WTC11 (cell line): Measurements from ENCODE around the gene GIPC1. TPM values are rescaled to one million over a fixed set of nuclear protein-coding genes. Genes with fewer than 3 reads are reported as not detected.

Experiments
- ATF1 ChIP-seq: sonication (generic); formaldehyde crosslinking; IDR thresholded peaks from 2 replicates; pipeline ENCODE4 v1.8.1; 2023; ENCODE audit warnings: mild to moderate bottlenecking, moderate library complexity, missing genetic modification reagents
- CREM ChIP-seq: sonication (generic); formaldehyde crosslinking; IDR thresholded peaks from 2 replicates; pipeline ENCODE4 v1.8.1; 2022; ENCODE audit warnings: mild to moderate bottlenecking, missing genetic modification reagents, moderate library complexity
- ETV6 ChIP-seq: sonication (generic); formaldehyde crosslinking; IDR thresholded peaks from 2 replicates; pipeline ENCODE4 v1.8.1; 2022; ENCODE audit warnings: mild to moderate bottlenecking, missing genetic modification reagents
- FOXP1 ChIP-seq: sonication (generic); formaldehyde crosslinking; IDR thresholded peaks from 2 replicates; pipeline ENCODE4 v1.8.0; 2022; ENCODE audit warnings: missing genetic modification reagents, mild to moderate bottlenecking, moderate library complexity, borderline replicate concordance
- GABPB1 ChIP-seq: sonication (generic); formaldehyde crosslinking; IDR thresholded peaks from 2 replicates; pipeline ENCODE4 v1.8.1; 2023; ENCODE audit warnings: mild to moderate bottlenecking, missing genetic modification reagents
- GRHL2 ChIP-seq: fragments of 250-450 bp; sonication (Bioruptor Pico); IDR thresholded peaks from 2 replicates; pipeline ENCODE4 v1.8.0; 2022; ENCODE audit warnings: mild to moderate bottlenecking, moderate library complexity; ENCODE audit not compliant: insufficient replicate concordance, severe bottlenecking
- IRF2 ChIP-seq: sonication (generic); formaldehyde crosslinking; IDR thresholded peaks from 2 replicates; pipeline ENCODE4 v1.8.0; 2022; ENCODE audit warnings: low read depth, missing genetic modification reagents, borderline replicate concordance
- NR2C2 ChIP-seq: sonication (generic); formaldehyde crosslinking; IDR thresholded peaks from 2 replicates; pipeline ENCODE4 v1.8.0; 2022; ENCODE audit warnings: mild to moderate bottlenecking, missing genetic modification reagents
- NR3C1 ChIP-seq: sonication (generic); formaldehyde crosslinking; conservative IDR thresholded peaks from 2 replicates; pipeline ENCODE4 v1.8.1; 2023; ENCODE audit warnings: low read depth, mild to moderate bottlenecking, missing genetic modification reagents
- RELA ChIP-seq: sonication (generic); formaldehyde crosslinking; IDR thresholded peaks from 2 replicates; pipeline ENCODE4 v1.8.1; 2022; ENCODE audit warnings: missing genetic modification reagents, mild to moderate bottlenecking, borderline replicate concordance
- SMAD3 ChIP-seq: sonication (generic); formaldehyde crosslinking; IDR thresholded peaks from 2 replicates; pipeline ENCODE4 v1.8.0; 2022; ENCODE audit warnings: missing genetic modification reagents, mild to moderate bottlenecking, borderline replicate concordance
- SP1 ChIP-seq: sonication (generic); formaldehyde crosslinking; conservative IDR thresholded peaks from 2 replicates; pipeline ENCODE4 v1.8.1; 2022; ENCODE audit warnings: missing genetic modification reagents
- TEAD1 ChIP-seq: sonication (generic); formaldehyde crosslinking; IDR thresholded peaks from 2 replicates; pipeline ENCODE4 v1.8.0; 2022; ENCODE audit warnings: mild to moderate bottlenecking, missing genetic modification reagents
- TEAD4 ChIP-seq: sonication (generic); formaldehyde crosslinking; IDR thresholded peaks from 2 replicates; pipeline ENCODE4 v1.8.0; 2022; ENCODE audit warnings: mild to moderate bottlenecking, missing genetic modification reagents
- ZNF138 ChIP-seq: sonication (generic); formaldehyde crosslinking; conservative IDR thresholded peaks from 2 replicates; pipeline ENCODE4 v1.8.1; 2022; ENCODE audit warnings: mild to moderate bottlenecking, moderate library complexity, missing genetic modification reagents
- ZNF396 ChIP-seq: fragments of 250-450 bp; sonication (Bioruptor Pico); IDR thresholded peaks from 2 replicates; pipeline ENCODE4 v1.8.0; 2021; ENCODE audit warnings: mild to moderate bottlenecking, moderate library complexity, borderline replicate concordance
- ZNF416 ChIP-seq: fragments of 250-450 bp; sonication (Bioruptor Pico); IDR thresholded peaks from 2 replicates; pipeline ENCODE4 v1.9.0; 2021; ENCODE audit warnings: mild to moderate bottlenecking, inconsistent platforms
- ZNF423 ChIP-seq: fragments of 250-450 bp; sonication (Bioruptor Pico); IDR thresholded peaks from 2 replicates; pipeline ENCODE4 v2.1.2; 2022; ENCODE audit warnings: mild to moderate bottlenecking, moderate library complexity
- total RNA-seq: library from RNA; stranded (reverse); gene quantifications from 3 replicates; pipeline ENCODE4 v1.2.3, GENCODE V29; 2021
- TF ChIP-seq, protein P1 (sequence below): sonication (generic); formaldehyde crosslinking; IDR thresholded peaks from 2 replicates; pipeline ENCODE4 v1.8.0; 2023; ENCODE audit warnings: mild to moderate bottlenecking, missing genetic modification reagents
- TF ChIP-seq, protein P2 (sequence below): fragments of 250-450 bp; sonication (Bioruptor Pico); IDR thresholded peaks from 2 replicates; pipeline ENCODE4 v1.9.0; 2021; ENCODE audit warnings: mild to moderate bottlenecking
- TF ChIP-seq, protein P3 (sequence below): sonication (generic); formaldehyde crosslinking; IDR thresholded peaks from 2 replicates; pipeline ENCODE4 v1.8.1; 2023; ENCODE audit warnings: mild to moderate bottlenecking, missing genetic modification reagents, borderline replicate concordance
- TF ChIP-seq, protein P4 (sequence below): sonication (generic); formaldehyde crosslinking; IDR thresholded peaks from 2 replicates; pipeline ENCODE4 v1.8.0; 2022; ENCODE audit warnings: mild to moderate bottlenecking, missing genetic modification reagents
- TF ChIP-seq, protein P5 (sequence below): sonication (generic); formaldehyde crosslinking; IDR thresholded peaks from 2 replicates; pipeline ENCODE4 v1.8.1; 2022; ENCODE audit warnings: mild to moderate bottlenecking, missing genetic modification reagents, moderate library complexity, borderline replicate concordance
- TF ChIP-seq, protein P6 (sequence below): sonication (generic); formaldehyde crosslinking; conservative IDR thresholded peaks from 2 replicates; pipeline ENCODE4 v1.8.1; 2023; ENCODE audit warnings: mild to moderate bottlenecking, low read depth, missing genetic modification reagents, moderate library complexity

The GIPC1 gene
- total RNA-seq, 1 experiment from 2014 or later, result 76.5 TPM

DNA sequence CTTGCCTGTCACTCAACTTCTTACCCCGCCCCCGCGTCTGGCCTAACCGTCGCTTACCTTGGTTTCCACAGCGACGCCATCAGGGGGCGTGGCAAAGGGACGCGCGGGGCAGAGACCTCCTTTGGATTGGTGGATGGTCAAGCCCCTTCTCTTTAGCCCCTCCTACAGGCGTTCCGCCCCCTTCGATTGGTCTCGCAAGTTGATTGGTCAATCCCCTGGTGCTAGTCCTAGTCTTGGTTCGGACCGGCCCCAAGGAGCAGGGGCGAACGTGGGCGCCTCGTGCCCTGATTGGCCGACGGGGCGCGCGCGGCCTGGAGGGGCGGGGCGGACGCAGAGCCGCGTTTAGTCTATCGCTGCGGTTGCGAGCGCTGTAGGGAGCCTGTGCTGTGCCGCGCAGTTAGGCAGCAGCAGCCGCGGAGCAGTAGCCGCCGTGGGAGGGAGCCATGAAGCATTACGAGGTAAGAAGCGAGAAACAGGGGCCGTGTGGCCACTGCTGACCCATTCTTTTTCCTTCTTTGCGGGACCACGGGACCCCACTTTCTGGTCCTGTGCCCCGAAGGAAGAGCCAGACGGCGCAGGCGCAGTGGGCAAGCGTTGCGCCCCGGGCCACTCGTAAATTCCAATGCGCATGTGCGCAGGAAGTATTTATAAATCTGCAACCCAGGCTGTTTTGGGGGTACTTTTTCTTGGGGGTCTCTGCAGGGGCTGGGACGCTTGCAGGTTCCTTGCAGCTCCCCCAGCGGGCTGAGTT, 33.5 kb upstream of the GIPC1 start, which contains the start of gene TECR (continued):
- TF ChIP-seq, protein P1, sequence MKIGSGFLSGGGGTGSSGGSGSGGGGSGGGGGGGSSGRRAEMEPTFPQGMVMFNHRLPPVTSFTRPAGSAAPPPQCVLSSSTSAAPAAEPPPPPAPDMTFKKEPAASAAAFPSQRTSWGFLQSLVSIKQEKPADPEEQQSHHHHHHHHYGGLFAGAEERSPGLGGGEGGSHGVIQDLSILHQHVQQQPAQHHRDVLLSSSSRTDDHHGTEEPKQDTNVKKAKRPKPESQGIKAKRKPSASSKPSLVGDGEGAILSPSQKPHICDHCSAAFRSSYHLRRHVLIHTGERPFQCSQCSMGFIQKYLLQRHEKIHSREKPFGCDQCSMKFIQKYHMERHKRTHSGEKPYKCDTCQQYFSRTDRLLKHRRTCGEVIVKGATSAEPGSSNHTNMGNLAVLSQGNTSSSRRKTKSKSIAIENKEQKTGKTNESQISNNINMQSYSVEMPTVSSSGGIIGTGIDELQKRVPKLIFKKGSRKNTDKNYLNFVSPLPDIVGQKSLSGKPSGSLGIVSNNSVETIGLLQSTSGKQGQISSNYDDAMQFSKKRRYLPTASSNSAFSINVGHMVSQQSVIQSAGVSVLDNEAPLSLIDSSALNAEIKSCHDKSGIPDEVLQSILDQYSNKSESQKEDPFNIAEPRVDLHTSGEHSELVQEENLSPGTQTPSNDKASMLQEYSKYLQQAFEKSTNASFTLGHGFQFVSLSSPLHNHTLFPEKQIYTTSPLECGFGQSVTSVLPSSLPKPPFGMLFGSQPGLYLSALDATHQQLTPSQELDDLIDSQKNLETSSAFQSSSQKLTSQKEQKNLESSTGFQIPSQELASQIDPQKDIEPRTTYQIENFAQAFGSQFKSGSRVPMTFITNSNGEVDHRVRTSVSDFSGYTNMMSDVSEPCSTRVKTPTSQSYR (CRISPR knock-in tag), result no peak
- no peak for TF ChIP-seq TEAD1 (CRISPR knock-in tag)
- TF ChIP-seq ETV6 (CRISPR knock-in tag), result peak; percentile 36; the same call in 1 of the 2 replicates
- peak; percentile 92 for TF ChIP-seq SP1 (CRISPR knock-in tag)
- TF ChIP-seq ZNF396 (CRISPR knock-in tag), result no peak
- TF ChIP-seq, protein P2, sequence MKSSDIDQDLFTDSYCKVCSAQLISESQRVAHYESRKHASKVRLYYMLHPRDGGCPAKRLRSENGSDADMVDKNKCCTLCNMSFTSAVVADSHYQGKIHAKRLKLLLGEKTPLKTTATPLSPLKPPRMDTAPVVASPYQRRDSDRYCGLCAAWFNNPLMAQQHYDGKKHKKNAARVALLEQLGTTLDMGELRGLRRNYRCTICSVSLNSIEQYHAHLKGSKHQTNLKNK (CRISPR knock-in tag), result no peak
- TF ChIP-seq TEAD4 (CRISPR knock-in tag), result no peak
- no peak for TF ChIP-seq ZNF416 (CRISPR knock-in tag)
- no peak for TF ChIP-seq ZNF423 (CRISPR knock-in tag)
- no peak for TF ChIP-seq FOXP1
- TF ChIP-seq, protein P3, sequence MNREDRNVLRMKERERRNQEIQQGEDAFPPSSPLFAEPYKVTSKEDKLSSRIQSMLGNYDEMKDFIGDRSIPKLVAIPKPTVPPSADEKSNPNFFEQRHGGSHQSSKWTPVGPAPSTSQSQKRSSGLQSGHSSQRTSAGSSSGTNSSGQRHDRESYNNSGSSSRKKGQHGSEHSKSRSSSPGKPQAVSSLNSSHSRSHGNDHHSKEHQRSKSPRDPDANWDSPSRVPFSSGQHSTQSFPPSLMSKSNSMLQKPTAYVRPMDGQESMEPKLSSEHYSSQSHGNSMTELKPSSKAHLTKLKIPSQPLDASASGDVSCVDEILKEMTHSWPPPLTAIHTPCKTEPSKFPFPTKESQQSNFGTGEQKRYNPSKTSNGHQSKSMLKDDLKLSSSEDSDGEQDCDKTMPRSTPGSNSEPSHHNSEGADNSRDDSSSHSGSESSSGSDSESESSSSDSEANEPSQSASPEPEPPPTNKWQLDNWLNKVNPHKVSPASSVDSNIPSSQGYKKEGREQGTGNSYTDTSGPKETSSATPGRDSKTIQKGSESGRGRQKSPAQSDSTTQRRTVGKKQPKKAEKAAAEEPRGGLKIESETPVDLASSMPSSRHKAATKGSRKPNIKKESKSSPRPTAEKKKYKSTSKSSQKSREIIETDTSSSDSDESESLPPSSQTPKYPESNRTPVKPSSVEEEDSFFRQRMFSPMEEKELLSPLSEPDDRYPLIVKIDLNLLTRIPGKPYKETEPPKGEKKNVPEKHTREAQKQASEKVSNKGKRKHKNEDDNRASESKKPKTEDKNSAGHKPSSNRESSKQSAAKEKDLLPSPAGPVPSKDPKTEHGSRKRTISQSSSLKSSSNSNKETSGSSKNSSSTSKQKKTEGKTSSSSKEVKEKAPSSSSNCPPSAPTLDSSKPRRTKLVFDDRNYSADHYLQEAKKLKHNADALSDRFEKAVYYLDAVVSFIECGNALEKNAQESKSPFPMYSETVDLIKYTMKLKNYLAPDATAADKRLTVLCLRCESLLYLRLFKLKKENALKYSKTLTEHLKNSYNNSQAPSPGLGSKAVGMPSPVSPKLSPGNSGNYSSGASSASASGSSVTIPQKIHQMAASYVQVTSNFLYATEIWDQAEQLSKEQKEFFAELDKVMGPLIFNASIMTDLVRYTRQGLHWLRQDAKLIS (CRISPR knock-in tag), result no peak
- no peak for TF ChIP-seq NR2C2 (CRISPR knock-in tag)
- TF ChIP-seq ZNF138 (CRISPR knock-in tag), result no peak
- TF ChIP-seq NR3C1 (CRISPR knock-in tag), result no peak
- TF ChIP-seq IRF2 (CRISPR knock-in tag), result no peak
- no peak for TF ChIP-seq SMAD3 (CRISPR knock-in tag)
- TF ChIP-seq ATF1 (CRISPR knock-in tag), result no peak
- TF ChIP-seq, protein P4, sequence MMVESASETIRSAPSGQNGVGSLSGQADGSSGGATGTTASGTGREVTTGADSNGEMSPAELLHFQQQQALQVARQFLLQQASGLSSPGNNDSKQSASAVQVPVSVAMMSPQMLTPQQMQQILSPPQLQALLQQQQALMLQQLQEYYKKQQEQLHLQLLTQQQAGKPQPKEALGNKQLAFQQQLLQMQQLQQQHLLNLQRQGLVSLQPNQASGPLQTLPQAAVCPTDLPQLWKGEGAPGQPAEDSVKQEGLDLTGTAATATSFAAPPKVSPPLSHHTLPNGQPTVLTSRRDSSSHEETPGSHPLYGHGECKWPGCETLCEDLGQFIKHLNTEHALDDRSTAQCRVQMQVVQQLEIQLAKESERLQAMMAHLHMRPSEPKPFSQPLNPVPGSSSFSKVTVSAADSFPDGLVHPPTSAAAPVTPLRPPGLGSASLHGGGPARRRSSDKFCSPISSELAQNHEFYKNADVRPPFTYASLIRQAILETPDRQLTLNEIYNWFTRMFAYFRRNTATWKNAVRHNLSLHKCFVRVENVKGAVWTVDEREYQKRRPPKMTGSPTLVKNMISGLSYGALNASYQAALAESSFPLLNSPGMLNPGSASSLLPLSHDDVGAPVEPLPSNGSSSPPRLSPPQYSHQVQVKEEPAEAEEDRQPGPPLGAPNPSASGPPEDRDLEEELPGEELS, result no peak; the same call in 1 of the 2 replicates
- peak; percentile 63; the same call in 1 of the 2 replicates for TF ChIP-seq GABPB1
- TF ChIP-seq, protein P5, sequence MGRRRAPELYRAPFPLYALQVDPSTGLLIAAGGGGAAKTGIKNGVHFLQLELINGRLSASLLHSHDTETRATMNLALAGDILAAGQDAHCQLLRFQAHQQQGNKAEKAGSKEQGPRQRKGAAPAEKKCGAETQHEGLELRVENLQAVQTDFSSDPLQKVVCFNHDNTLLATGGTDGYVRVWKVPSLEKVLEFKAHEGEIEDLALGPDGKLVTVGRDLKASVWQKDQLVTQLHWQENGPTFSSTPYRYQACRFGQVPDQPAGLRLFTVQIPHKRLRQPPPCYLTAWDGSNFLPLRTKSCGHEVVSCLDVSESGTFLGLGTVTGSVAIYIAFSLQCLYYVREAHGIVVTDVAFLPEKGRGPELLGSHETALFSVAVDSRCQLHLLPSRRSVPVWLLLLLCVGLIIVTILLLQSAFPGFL (CRISPR knock-in tag), result no peak
- no peak for TF ChIP-seq GRHL2 (CRISPR knock-in tag)
- TF ChIP-seq, protein P6, sequence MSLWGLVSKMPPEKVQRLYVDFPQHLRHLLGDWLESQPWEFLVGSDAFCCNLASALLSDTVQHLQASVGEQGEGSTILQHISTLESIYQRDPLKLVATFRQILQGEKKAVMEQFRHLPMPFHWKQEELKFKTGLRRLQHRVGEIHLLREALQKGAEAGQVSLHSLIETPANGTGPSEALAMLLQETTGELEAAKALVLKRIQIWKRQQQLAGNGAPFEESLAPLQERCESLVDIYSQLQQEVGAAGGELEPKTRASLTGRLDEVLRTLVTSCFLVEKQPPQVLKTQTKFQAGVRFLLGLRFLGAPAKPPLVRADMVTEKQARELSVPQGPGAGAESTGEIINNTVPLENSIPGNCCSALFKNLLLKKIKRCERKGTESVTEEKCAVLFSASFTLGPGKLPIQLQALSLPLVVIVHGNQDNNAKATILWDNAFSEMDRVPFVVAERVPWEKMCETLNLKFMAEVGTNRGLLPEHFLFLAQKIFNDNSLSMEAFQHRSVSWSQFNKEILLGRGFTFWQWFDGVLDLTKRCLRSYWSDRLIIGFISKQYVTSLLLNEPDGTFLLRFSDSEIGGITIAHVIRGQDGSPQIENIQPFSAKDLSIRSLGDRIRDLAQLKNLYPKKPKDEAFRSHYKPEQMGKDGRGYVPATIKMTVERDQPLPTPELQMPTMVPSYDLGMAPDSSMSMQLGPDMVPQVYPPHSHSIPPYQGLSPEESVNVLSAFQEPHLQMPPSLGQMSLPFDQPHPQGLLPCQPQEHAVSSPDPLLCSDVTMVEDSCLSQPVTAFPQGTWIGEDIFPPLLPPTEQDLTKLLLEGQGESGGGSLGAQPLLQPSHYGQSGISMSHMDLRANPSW (CRISPR knock-in tag), result no peak
- TF ChIP-seq RELA, result no peak
- peak; percentile 56; the same call in 1 of the 2 replicates for TF ChIP-seq CREM (CRISPR knock-in tag)
